ENCODE data around the gene TMPRSS9. TPM values are rescaled to one million over a fixed set of nuclear protein-coding genes. Genes with fewer than 3 reads are reported as not detected.

Gene TMPRSS9
- total and polyA plus RNA-seq, 4 experiments from 2014 or later, result not detected

DNA sequence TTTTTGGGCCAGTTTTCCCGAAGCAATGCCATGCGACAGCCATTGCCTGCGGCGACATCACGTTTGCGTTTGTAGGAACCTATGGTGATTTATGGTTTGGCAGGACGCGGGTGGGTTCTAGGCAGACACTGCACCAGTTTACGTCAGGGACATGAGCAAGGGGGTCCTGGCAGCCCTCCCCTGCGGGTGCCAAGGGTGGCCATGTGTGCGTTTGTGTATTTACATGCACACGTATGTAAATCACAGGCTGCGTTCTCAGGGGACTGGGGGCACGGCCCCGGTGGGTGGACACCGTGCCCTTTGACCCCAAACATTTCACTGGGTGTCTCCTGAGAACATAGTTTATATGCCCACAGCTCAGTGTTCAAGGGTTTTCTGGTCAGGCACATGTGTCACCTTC lies 9.4 kb upstream of the TMPRSS9 start:
- Mint-ChIP-seq H3K36me3 (peaks cover 3 to 4% of the 10 kb centered on the region in 2 donors), H3K4me3 (no peak overlapping the region), H3K9me3 (no peaks in the 10 kb centered on the region), H3K27me3 (no peaks in the 10 kb centered on the region), H3K4me1 (no peaks in the 10 kb centered on the region), H3K27ac (no peak overlapping the region)
- Histone ChIP-seq H3K9me3 (ENCODE audit: control insufficient read depth in 1 of 2, low read length in 2 of 2) (no peaks in the 10 kb centered on the region), H3K27me3 (ENCODE audit: insufficient read depth, low read length) (no peaks in the 10 kb centered on the region), H3K36me3 (ENCODE audit: insufficient read depth, low read length) (peaks cover 9% of the 10 kb centered on the region), H3K4me3 (ENCODE audit: low read length in 2 of 2) (no peak overlapping the region), H3K4me1 (ENCODE audit: insufficient read depth, low read length) (no peaks in the 10 kb centered on the region), H3K27ac (ENCODE audit: low read depth, low read length) (no peak overlapping the region)
- ChIA-PET CTCF (ENCODE audit: partially characterized antibody) (no interaction called here), POLR2A (ENCODE audit: partially characterized antibody) (no interaction called here)
- no peak for DNase-seq
- intact Hi-C loops (cut with micrococcal nuclease), result no loop called here

GRCh38 chr19:2351591-2351990 lies 8.5 kb upstream of the TMPRSS9 start:
- POLR2A ChIA-PET (ENCODE audit: partially characterized antibody), result no interaction called here
- H3K27me3 ChIP-seq (ENCODE audit: insufficient read depth, low read length), result no peaks in the 10 kb centered on the region
- DNase-seq, result peak in 1 of 5 donors; percentile 9

GRCh38 chr19:2352121-2352520 lies 7.9 kb upstream of the TMPRSS9 start:
- ChIA-PET POLR2A (ENCODE audit: partially characterized antibody) (no interaction called here), CTCF (ENCODE audit: partially characterized antibody) (no interaction called here)
- H3K36me3 Mint-ChIP-seq, result peaks cover 0 to 1% of the 10 kb centered on the region in 2 donors

More at GRCh38 chr19:2351591-2351990, 8.5 kb upstream of the TMPRSS9 start:
- H3K9me3 ChIP-seq (ENCODE audit: control insufficient read depth in 1 of 2, low read length in 2 of 2), result no peaks in the 10 kb centered on the region
- H3K4me3 Mint-ChIP-seq, result no peak overlapping the region
- H3K36me3 Mint-ChIP-seq, result peaks cover 0 to 1% of the 10 kb centered on the region in 2 donors
- no peak overlapping the region for H3K27ac Mint-ChIP-seq
- H3K27me3 Mint-ChIP-seq, result no peaks in the 10 kb centered on the region
- H3K9me3 Mint-ChIP-seq, result no peaks in the 10 kb centered on the region
- CTCF ChIA-PET (ENCODE audit: partially characterized antibody), result no interaction called here
- no peak overlapping the region for H3K4me3 ChIP-seq (ENCODE audit: low read length in 2 of 2)
- H3K27ac ChIP-seq (ENCODE audit: low read depth, low read length), result no peak overlapping the region
- H3K4me1 ChIP-seq (ENCODE audit: insufficient read depth, low read length), result no peaks in the 10 kb centered on the region
- peaks cover 9% of the 10 kb centered on the region for H3K36me3 ChIP-seq (ENCODE audit: insufficient read depth, low read length)
- no peaks in the 10 kb centered on the region for H3K4me1 Mint-ChIP-seq
- intact Hi-C loops (cut with micrococcal nuclease), result no loop called here

DNA sequence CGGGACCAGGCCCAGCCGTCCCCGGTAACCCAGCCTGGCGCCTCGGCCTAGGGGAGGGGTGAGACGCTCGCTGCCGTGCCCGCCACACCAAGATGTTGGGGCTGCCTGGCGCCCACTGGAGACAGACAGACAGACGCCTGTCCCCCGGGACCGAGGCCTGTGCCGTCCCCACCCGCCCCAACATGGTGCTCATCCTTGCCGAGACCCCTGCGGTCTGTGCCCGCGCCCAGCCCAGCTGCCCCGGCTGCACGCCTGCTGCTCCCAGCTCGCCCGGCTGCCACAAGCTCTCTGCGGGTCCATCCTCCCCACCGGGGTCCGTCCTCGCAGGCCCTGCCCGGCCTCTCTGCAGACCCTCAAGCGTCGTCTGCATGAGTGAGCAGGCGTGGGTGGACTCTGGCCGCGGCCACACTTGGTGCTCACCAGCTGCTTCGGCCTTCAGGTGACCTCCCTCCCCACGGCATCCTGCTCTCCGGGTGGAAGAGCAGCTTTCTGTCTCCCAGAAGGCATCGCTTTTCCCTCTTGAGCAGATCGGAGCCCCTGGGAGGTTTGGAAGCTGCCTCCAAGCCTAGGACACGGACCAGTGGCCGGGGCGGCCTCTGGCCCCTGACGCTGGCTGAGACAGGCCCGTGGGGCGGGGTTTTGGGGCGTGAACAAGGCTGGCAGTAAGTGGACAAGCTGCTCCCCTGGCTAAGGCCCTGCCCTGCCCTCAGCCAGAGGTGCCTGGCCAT lies 6.7 kb upstream of the TMPRSS9 start:
- Histone ChIP-seq H3K9me3 (ENCODE audit: control insufficient read depth in 1 of 2, low read length in 2 of 2) (no peaks in the 10 kb centered on the region), H3K36me3 (ENCODE audit: insufficient read depth, low read length) (peaks cover 9% of the 10 kb centered on the region), H3K27ac (ENCODE audit: low read depth, low read length) (no peak overlapping the region), H3K27me3 (ENCODE audit: insufficient read depth, low read length) (no peaks in the 10 kb centered on the region), H3K4me1 (ENCODE audit: insufficient read depth, low read length) (no peaks in the 10 kb centered on the region), H3K4me3 (ENCODE audit: low read length in 2 of 2) (no peak overlapping the region)
- H3K4me3 Mint-ChIP-seq, result no peak overlapping the region
- H3K27ac Mint-ChIP-seq, result no peak overlapping the region
- peak in 1 of 5 donors; percentile 27 for DNase-seq
- CTCF ChIA-PET (ENCODE audit: partially characterized antibody), result no interaction called here
- H3K9me3 Mint-ChIP-seq, result no peaks in the 10 kb centered on the region
- H3K36me3 Mint-ChIP-seq, result peaks cover 0 to 1% of the 10 kb centered on the region in 2 donors
- H3K27me3 Mint-ChIP-seq, result no peaks in the 10 kb centered on the region
- no peaks in the 10 kb centered on the region for H3K4me1 Mint-ChIP-seq
- POLR2A ChIA-PET (ENCODE audit: partially characterized antibody), result no interaction called here
- intact Hi-C loops (cut with micrococcal nuclease), result no loop called here

More at GRCh38 chr19:2352121-2352520, 7.9 kb upstream of the TMPRSS9 start:
- Histone ChIP-seq H3K36me3 (ENCODE audit: insufficient read depth, low read length) (peaks cover 9% of the 10 kb centered on the region), H3K27ac (ENCODE audit: low read depth, low read length) (no peak overlapping the region), H3K9me3 (ENCODE audit: control insufficient read depth in 1 of 2, low read length in 2 of 2) (no peaks in the 10 kb centered on the region), H3K4me1 (ENCODE audit: insufficient read depth, low read length) (no peaks in the 10 kb centered on the region), H3K27me3 (ENCODE audit: insufficient read depth, low read length) (no peaks in the 10 kb centered on the region), H3K4me3 (ENCODE audit: low read length in 2 of 2) (no peak overlapping the region)
- H3K9me3 Mint-ChIP-seq, result no peaks in the 10 kb centered on the region
- intact Hi-C loops (cut with micrococcal nuclease), result no loop called here
- no peaks in the 10 kb centered on the region for H3K27me3 Mint-ChIP-seq
- no peak overlapping the region for H3K4me3 Mint-ChIP-seq
- no peaks in the 10 kb centered on the region for H3K4me1 Mint-ChIP-seq
- peak in 1 of 5 donors; percentile 1 for DNase-seq
- no peak overlapping the region for H3K27ac Mint-ChIP-seq

DNA sequence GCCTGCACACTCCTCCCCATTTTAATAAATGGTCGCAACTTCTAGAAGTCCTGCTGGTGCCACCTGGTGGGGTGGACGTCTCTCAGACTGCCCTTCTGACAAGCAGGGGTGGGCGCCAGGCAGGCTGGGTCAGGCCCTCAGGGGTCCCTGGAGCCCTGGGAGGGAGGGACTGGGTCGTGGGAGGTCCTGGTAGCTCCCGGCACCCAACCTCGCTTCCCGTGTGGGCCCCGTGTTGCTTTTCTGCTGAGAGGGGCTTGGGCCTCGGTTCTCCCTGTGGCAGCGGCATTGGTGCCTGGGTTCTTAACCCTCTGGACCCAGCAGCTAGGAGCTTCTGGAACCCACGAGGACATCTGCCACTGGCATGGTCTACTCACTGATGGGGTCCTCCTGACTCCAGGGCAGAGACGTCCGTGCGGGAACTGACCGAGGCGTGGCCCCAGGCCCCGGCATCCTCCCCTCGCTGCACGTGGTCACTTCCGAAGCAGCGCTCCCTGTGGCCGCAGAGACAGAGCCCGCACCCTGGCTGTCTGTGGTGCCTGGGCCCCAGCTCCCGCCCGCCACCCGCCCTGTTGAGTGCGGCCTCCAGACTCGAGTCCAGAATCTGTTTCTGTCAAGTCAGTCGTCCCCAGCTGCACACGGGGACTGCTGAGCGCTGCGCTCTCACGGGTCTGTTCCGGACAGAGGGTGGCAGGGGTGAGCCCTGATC lies 6.0 kb upstream of the TMPRSS9 start:
- Histone ChIP-seq H3K27ac (ENCODE audit: low read depth, low read length) (no peak overlapping the region), H3K4me3 (ENCODE audit: low read length in 2 of 2) (no peak overlapping the region), H3K9me3 (ENCODE audit: control insufficient read depth in 1 of 2, low read length in 2 of 2) (no peaks in the 10 kb centered on the region), H3K36me3 (ENCODE audit: insufficient read depth, low read length) (peaks cover 9% of the 10 kb centered on the region), H3K27me3 (ENCODE audit: insufficient read depth, low read length) (no peaks in the 10 kb centered on the region), H3K4me1 (ENCODE audit: insufficient read depth, low read length) (no peaks in the 10 kb centered on the region)
- ChIA-PET POLR2A (ENCODE audit: partially characterized antibody) (no interaction called here), CTCF (ENCODE audit: partially characterized antibody) (no interaction called here)
- H3K36me3 Mint-ChIP-seq, result peaks cover 0 to 1% of the 10 kb centered on the region in 2 donors
- H3K27me3 Mint-ChIP-seq, result no peaks in the 10 kb centered on the region
- H3K9me3 Mint-ChIP-seq, result no peaks in the 10 kb centered on the region
- H3K4me3 Mint-ChIP-seq, result no peak overlapping the region
- no peak overlapping the region for H3K27ac Mint-ChIP-seq
- H3K4me1 Mint-ChIP-seq, result no peaks in the 10 kb centered on the region
- DNase-seq, result peak in 1 of 5 donors; percentile 16
- intact Hi-C loops (cut with micrococcal nuclease), result no loop called here

GRCh38 chr19:2354670-2355069 lies 5.4 kb upstream of the TMPRSS9 start:
- intact Hi-C loops (cut with micrococcal nuclease), result no loop called here
- no peak overlapping the region for H3K4me3 Mint-ChIP-seq
- Histone ChIP-seq H3K9me3 (ENCODE audit: control insufficient read depth in 1 of 2, low read length in 2 of 2) (no peaks in the 10 kb centered on the region), H3K27ac (ENCODE audit: low read depth, low read length) (no peak overlapping the region), H3K36me3 (ENCODE audit: insufficient read depth, low read length) (peaks cover 9% of the 10 kb centered on the region), H3K4me3 (ENCODE audit: low read length in 2 of 2) (no peak overlapping the region), H3K4me1 (ENCODE audit: insufficient read depth, low read length) (no peaks in the 10 kb centered on the region), H3K27me3 (ENCODE audit: insufficient read depth, low read length) (no peaks in the 10 kb centered on the region)
- H3K27me3 Mint-ChIP-seq, result no peaks in the 10 kb centered on the region
- ChIA-PET POLR2A (ENCODE audit: partially characterized antibody) (no interaction called here), CTCF (ENCODE audit: partially characterized antibody) (no interaction called here)
- H3K4me1 Mint-ChIP-seq, result no peaks in the 10 kb centered on the region
- peaks cover 0 to 1% of the 10 kb centered on the region in 2 donors for H3K36me3 Mint-ChIP-seq
- no peak overlapping the region for H3K27ac Mint-ChIP-seq
- no peaks in the 10 kb centered on the region for H3K9me3 Mint-ChIP-seq
- DNase-seq, result peak in 1 of 5 donors; percentile 14

GRCh38 chr19:2355168-2356035 lies 4.7 kb upstream of the TMPRSS9 start:
- H3K4me3 ChIP-seq (ENCODE audit: low read length in 2 of 2), result no peak overlapping the region
- CTCF ChIA-PET (ENCODE audit: partially characterized antibody), result no interaction called here
- no peaks in the 10 kb centered on the region for H3K4me1 ChIP-seq (ENCODE audit: insufficient read depth, low read length)
- Mint-ChIP-seq H3K36me3 (peaks cover 0 to 1% of the 10 kb centered on the region in 2 donors), H3K9me3 (no peaks in the 10 kb centered on the region), H3K27ac (no peak overlapping the region), H3K27me3 (peaks cover 1% of the 10 kb centered on the region in 2 donors), H3K4me3 (no peak overlapping the region), H3K4me1 (peaks cover under 1 to 2% (median 1%) of the 10 kb centered on the region in 4 donors)
- no peaks in the 10 kb centered on the region for H3K9me3 ChIP-seq (ENCODE audit: control insufficient read depth in 1 of 2, low read length in 2 of 2)
- H3K27me3 ChIP-seq (ENCODE audit: insufficient read depth, low read length), result no peaks in the 10 kb centered on the region
- no peak overlapping the region for H3K27ac ChIP-seq (ENCODE audit: low read depth, low read length)
- DNase-seq, result no peak
- POLR2A ChIA-PET (ENCODE audit: partially characterized antibody), result no interaction called here
- peaks cover 2% of the 10 kb centered on the region for H3K36me3 ChIP-seq (ENCODE audit: insufficient read depth, low read length)
- intact Hi-C loops (cut with micrococcal nuclease), result no loop called here

Measured in CD4-positive, alpha-beta memory T cell (primary cell).